ENCODE measurements around the gene TRPM3.

Gene TRPM3

DNA sequence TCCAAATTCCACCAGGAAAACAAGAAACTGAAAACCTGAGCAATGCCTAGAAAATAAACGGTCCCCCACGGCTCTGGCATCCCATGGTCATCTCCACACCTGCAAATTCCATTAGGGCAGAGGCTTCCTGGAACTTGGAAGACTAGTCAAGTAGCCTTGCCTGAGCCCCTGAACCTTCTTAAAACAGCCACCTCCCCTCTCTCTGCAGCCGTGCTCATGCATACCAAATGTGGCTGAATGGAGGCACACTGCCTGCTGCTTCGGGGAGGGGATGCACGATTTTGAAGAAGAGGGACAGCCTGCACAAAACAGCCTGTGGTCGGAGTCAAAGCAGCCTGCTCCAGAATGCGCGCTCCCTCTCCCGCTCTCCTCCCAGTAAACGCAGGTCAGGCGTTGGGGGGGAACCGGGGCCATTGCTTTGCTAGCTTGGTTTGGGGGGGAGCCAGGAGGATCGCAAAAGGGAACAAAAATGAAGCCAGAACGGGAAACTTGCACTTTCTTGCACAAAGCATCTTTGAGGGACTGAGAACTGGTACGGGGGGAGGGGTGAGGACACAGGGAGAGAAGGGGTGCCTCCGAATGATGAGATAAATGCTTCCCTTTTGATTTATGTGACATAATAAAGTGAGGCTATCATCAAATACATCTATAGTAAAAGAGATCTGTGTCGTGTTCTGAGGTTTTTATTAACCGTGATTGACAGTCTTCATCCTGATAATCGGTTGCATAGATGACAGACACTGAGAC, at the start of gene TRPM3:
Gene TRPM3, minus strand, starts transcription at position 347 of the 747 bp plus-strand sequence. Its CDS starts 267 bp downstream, at position 80.
- no peak for DNase-seq (ENCODE audit: low read depth, low spot score)
- CTCF ChIA-PET: no interaction called here
- no peak within 1 kb of the TSS for H3K4me3 ChIP-seq (ENCODE audit: low read depth, low read length)
- TF ChIP-seq, protein P1, sequence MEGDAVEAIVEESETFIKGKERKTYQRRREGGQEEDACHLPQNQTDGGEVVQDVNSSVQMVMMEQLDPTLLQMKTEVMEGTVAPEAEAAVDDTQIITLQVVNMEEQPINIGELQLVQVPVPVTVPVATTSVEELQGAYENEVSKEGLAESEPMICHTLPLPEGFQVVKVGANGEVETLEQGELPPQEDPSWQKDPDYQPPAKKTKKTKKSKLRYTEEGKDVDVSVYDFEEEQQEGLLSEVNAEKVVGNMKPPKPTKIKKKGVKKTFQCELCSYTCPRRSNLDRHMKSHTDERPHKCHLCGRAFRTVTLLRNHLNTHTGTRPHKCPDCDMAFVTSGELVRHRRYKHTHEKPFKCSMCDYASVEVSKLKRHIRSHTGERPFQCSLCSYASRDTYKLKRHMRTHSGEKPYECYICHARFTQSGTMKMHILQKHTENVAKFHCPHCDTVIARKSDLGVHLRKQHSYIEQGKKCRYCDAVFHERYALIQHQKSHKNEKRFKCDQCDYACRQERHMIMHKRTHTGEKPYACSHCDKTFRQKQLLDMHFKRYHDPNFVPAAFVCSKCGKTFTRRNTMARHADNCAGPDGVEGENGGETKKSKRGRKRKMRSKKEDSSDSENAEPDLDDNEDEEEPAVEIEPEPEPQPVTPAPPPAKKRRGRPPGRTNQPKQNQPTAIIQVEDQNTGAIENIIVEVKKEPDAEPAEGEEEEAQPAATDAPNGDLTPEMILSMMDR (IDR thresholded peaks at IDR 0.05; ENCODE audit: insufficient read depth, low read length, missing control alignments): no peak
- POLR2A ChIA-PET: no interaction called here

DNA sequence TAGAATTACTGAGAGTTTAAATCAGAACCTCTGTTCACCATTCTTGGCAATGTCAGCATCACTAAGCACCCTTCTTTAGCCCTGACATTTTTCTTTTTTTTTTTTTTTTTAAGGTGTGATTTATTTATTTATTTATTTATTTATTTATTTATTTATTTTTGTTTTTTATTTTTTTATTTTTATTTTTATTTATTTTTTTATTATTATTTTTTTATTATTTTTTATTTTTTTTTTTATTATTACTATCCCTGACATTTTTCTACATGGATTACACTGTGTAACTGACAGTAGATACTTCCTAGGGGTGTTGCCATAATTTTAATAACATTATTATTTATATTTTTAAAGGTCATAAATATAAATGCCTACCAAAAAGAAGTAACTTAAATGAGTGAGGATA, 47.0 kb upstream of the TRPM3 start:
- no peak for DNase-seq (ENCODE audit: low read depth, low spot score)
- TF ChIP-seq, protein P1 (IDR thresholded peaks at IDR 0.05; ENCODE audit: insufficient read depth, low read length, missing control alignments): no peak
- CTCF ChIA-PET: no interaction called here
- no peak overlapping the region for H3K4me3 ChIP-seq (ENCODE audit: low read depth, low read length)
- POLR2A ChIA-PET: no interaction called here

DNA sequence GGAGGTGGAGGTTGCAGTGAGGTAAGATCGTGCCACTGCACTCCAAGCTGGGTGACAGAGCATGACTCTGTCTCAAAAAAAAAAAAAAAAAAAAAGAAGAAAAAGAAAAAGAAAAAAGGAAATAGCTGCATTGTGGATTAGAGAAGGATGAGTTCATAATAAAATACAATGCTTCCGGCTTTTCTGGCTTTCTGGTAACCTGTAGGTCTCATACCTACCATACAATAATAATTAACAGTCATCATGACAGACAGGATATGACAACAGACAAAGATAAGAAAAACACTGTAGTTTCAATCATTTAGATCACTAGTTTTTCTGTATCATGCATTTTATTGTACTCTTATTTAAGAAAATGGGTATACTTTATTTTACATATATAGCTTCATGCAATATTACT, 40.7 kb upstream of the TRPM3 start:
- TF ChIP-seq, protein P1 (IDR thresholded peaks at IDR 0.05; ENCODE audit: insufficient read depth, low read length, missing control alignments): no peak
- H3K4me3 ChIP-seq (ENCODE audit: low read depth, low read length): no peak overlapping the region
- ChIA-PET CTCF (no interaction called here), POLR2A (no interaction called here)
- no peak for DNase-seq (ENCODE audit: low read depth, low spot score)

DNA sequence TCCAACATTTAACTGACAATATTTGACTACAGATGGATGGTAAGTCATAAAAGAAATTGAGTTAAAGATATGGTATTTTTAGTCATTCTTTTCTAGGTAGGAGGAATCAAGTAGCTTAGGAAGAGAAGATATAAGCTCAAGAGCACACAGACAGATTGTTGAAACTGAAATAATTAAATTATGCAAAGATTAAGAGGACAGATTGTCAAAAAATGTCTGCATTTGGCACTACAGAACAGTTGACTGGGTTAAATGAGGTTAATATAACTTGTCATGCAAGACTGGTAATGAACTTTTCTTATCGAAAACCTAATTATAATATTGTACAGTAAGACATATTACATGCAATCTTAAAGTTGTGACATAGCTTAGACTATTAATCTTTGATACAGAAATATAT, 36.3 kb upstream of the TRPM3 start:
- no peak for DNase-seq (ENCODE audit: low read depth, low spot score)
- TF ChIP-seq, protein P1 (IDR thresholded peaks at IDR 0.05; ENCODE audit: insufficient read depth, low read length, missing control alignments): no peak
- ChIA-PET CTCF (no interaction called here), POLR2A (no interaction called here)
- no peak overlapping the region for H3K4me3 ChIP-seq (ENCODE audit: low read depth, low read length)

DNA sequence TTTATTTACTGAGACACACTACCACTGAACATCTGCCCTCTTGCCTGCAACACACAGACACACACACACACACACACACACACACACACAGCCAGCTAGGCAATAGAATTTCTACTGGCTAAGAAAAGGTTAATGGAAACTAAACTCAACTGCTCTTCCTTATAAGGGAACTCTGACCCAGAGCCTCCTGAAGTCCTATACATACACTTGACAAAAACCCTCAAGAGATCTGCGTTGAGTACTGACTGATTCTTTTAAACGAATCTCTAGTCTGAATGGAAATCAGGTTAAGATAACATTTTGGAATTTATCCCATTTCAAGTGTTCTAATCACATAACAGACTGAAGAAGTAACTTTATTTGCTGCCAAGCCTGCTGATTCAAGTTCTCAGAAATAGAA, 25.9 kb upstream of the TRPM3 start:
- CTCF ChIA-PET: no interaction called here
- POLR2A ChIA-PET: no interaction called here

DNA sequence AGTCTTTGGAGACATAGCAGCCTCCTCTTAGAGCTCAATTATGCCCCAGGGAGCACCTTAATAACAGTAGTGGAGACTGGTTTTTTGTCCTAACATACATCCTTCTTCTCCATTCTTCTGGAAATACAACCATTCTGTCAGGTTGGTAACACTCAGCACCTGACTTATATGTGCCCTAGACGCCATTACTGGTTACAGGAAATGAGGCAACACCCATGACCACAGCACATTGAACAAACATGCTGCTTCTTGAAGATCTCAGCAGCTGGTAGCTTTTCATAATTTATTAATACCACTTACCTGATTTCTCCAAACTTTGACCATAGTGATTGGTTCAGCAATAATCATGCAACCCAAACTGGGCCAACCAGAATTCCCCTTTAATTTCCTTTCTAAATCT, 25.1 kb upstream of the TRPM3 start:
- CTCF ChIA-PET: no interaction called here
- POLR2A ChIA-PET: no interaction called here
- no peak overlapping the region for H3K4me3 ChIP-seq (ENCODE audit: low read depth, low read length)
- TF ChIP-seq, protein P1 (IDR thresholded peaks at IDR 0.05; ENCODE audit: insufficient read depth, low read length, missing control alignments): no peak
- DNase-seq (ENCODE audit: low read depth, low spot score): no peak

More for the DNA sequence above, 25.9 kb upstream of the TRPM3 start:
- TF ChIP-seq, protein P1 (IDR thresholded peaks at IDR 0.05; ENCODE audit: insufficient read depth, low read length, missing control alignments): no peak
- H3K4me3 ChIP-seq (ENCODE audit: low read depth, low read length): no peak overlapping the region
- no peak for DNase-seq (ENCODE audit: low read depth, low spot score)
